Heart left ventricle (tissue), 13 donors: Measurements from ENCODE around the gene THAP9.

Experiments used
- POLR2A ChIP-seq, 2 donors: fragments of 450-650 bp; IDR thresholded peaks; one replicate each; pipeline ENCODE4 v1.6.1; 2017; ENCODE audit warnings: antibody characterized with exemption in 2 of 2, mild to moderate bottlenecking in 2 of 2, moderate library complexity in 2 of 2
- TF ChIP-seq, protein P1 (sequence below), 12 donors: fragments of 200-600 bp; sonication (generic) in 4 of 12; IDR thresholded peaks; one replicate each; pipeline versions ENCODE4 v1.5.0 to v1.8.0; 2018 to 2022; ENCODE audit warnings: antibody characterized with exemption in 12 of 12, mild to moderate bottlenecking in 5 of 12
- donor health status: ischemic (EF 13 %, LVEDD 7.1; RV severe dilation, severe dysfunction).
- donor health status: DM: no; HTN: yes; CAD: no.
- donor health status: DM: no; HTN: no; CAD: no.
- donor health status: ischemic (EF 25% LVEDD 6.9; RV normal size, moderate dysfunction).
- donor health status: ischemic (EF 25% LVEDD 5.7; RV mildly dilated, moderate dysfunction).
- donor health status: ischemic (EF 35%, LVEDD 5.7; RV mildly dilated, moderate dysfunction).
- donor health status: nonischemic (EF 11% LVEDD 7.7; RV severe dilation, severe dysfunction).
- donor health status: DM: yes; HTN: yes; CAD: no.
- donor health status: PGD.
- donor health status: ischemic (EF 29% LVEDD 5.4; RV normal size, mild dysfunction).
- donor health status: nonischemic (EF 23%, LVEDD 6.1; RV moderate dilation, normal function).

DNA sequence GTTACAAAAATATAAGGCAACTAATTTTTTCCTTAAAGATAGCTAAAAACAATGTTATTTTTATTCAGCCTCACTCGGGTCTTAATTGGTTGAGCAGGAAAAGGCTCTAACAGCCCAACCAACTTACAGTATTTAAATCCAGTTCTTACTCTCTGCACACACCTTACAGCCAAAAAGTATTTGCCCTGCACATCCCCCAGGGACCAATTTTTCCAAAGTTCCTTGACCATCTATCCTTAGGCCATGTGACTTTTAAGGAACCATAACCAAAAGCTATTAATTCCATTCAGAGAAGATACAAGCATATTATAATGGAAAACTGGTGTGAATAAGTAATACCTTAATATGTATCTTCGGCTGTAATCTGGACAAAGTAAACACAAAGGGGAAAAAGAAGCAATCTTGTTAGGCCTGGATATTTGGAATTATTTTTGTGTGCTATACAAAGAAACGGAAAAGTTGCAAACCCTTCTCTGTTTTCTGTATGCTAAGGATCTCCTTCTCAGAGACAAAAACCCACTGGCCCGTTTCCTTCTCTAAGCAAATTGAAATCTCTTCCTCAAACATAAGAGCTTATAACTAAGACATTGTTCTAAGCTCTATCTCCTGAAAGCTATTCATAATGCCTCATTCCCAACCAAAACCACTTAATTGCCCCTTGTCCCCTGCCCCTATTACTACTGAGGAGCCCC lies 1.0 kb upstream of the THAP9 start:
- TF ChIP-seq, protein P1, sequence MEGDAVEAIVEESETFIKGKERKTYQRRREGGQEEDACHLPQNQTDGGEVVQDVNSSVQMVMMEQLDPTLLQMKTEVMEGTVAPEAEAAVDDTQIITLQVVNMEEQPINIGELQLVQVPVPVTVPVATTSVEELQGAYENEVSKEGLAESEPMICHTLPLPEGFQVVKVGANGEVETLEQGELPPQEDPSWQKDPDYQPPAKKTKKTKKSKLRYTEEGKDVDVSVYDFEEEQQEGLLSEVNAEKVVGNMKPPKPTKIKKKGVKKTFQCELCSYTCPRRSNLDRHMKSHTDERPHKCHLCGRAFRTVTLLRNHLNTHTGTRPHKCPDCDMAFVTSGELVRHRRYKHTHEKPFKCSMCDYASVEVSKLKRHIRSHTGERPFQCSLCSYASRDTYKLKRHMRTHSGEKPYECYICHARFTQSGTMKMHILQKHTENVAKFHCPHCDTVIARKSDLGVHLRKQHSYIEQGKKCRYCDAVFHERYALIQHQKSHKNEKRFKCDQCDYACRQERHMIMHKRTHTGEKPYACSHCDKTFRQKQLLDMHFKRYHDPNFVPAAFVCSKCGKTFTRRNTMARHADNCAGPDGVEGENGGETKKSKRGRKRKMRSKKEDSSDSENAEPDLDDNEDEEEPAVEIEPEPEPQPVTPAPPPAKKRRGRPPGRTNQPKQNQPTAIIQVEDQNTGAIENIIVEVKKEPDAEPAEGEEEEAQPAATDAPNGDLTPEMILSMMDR (IDR thresholded peaks at IDR 0.05): no peak
- no peak for TF ChIP-seq POLR2A (IDR thresholded peaks at IDR 0.05)
